Skeletal muscle satellite cell (primary cell): ENCODE results near the gene REPIN1.
A peak's percentile ranks its signal among the peaks of the same experiment; 100 is the strongest.

Experiments
- H3K27me3 ChIP-seq: 2 replicates; pipeline ENCODE4 v1.7.0; 2013; ENCODE audit warnings: low read length; ENCODE audit not compliant: control insufficient read depth, insufficient read depth
- H3K36me3 ChIP-seq: 2 replicates; pipeline ENCODE4 v1.7.0; 2013; ENCODE audit warnings: mild to moderate bottlenecking, control low read depth, low read length; ENCODE audit not compliant: insufficient read depth
- H3K4me1 ChIP-seq: 2 replicates; pipeline ENCODE4 v1.7.0; 2013; ENCODE audit warnings: low read length; ENCODE audit not compliant: control insufficient read depth, insufficient read depth
- H3K4me2 ChIP-seq: 2 replicates; pipeline ENCODE4 v1.7.0; 2013; ENCODE audit warnings: mild to moderate bottlenecking, low read length
- H3K4me3 ChIP-seq: 2 replicates; pipeline ENCODE4 v1.7.0; 2013; ENCODE audit warnings: low read length
- H3K9ac ChIP-seq: 2 replicates; pipeline ENCODE4 v1.7.0; 2013; ENCODE audit warnings: mild to moderate bottlenecking, low read depth, low read length, moderate library complexity
- H3K9me3 ChIP-seq: replicated peaks from 2 replicates; pipeline ENCODE4 v1.7.0; 2013; ENCODE audit warnings: mild to moderate bottlenecking, control low read depth, low read length

The REPIN1 gene

DNA sequence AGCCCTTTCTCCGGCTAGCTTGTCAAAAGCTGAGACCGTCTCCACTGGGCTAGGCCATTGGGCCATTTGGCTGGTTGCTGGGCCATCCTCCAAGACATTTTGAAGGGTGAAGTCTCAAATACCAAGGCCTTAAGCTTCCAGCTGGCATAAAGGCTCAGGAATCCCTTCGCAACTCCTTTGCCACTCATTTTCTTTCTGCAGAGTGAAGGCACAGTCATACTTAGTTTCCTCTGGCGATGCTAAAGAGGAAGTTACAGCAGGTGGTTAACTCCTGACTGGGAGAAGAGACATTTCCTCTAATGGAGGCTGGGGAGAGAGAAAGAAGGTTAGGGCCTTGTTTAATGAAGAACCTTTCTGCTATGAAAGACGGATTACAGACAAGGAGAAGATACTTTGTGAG is 4.8 kb upstream of the REPIN1 start:
- H3K9ac ChIP-seq: no peak overlapping the region
- H3K9me3 ChIP-seq: no peaks in the 10 kb centered on the region
- peaks cover 9% of the 10 kb centered on the region for H3K4me1 ChIP-seq
- peaks cover 9% of the 10 kb centered on the region for H3K27me3 ChIP-seq
- no peak overlapping the region for H3K4me2 ChIP-seq
- H3K36me3 ChIP-seq: no peaks in the 10 kb centered on the region
- H3K4me3 ChIP-seq: no peak overlapping the region

GRCh38 chr7:150365194-150365593 is 3.4 kb upstream of the REPIN1 start:
- peaks cover 9% of the 10 kb centered on the region for H3K27me3 ChIP-seq
- no peaks in the 10 kb centered on the region for H3K9me3 ChIP-seq
- no peaks in the 10 kb centered on the region for H3K36me3 ChIP-seq
- no peak overlapping the region for H3K4me3 ChIP-seq
- H3K4me1 ChIP-seq: peaks cover 16% of the 10 kb centered on the region
- H3K9ac ChIP-seq: no peak overlapping the region
- no peak overlapping the region for H3K4me2 ChIP-seq

DNA sequence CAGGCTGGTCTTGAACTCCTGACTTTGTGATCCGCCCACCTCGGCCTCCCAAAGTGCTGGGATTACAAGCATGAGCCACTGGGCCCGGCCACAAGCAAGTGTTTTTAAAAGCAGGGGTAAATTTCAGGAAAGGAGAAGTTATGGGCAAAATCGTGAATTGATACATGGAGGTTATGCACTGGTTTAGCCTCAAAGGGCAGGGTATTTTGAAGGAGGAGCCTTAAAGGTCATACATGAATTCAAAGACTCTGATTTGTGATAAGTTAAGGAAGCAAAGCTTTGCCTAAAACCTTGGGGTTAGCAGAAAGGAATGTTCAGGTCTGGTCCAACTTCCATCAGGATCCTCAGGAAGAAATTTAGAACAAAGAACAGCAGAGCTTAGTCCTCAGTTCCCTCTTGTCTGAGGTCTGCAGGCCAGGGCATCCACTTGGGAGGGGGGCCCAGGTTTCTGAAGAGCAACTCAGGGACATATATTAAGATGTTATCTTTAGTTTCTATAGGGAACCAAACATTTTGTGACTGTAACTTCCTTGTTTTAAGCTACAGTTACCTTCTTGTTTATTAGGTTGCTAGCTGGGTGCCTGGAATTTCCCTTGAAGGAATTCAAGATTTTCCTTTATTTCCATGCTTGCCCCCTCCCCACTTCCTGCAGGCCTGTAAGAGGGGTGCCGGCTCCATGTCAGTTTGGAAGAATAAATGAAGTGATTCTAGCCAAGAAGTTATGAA is 2.8 kb upstream of the REPIN1 start:
- Histone ChIP-seq H3K9me3 (no peaks in the 10 kb centered on the region), H3K4me3 (no peak overlapping the region), H3K4me1 (peaks cover 21% of the 10 kb centered on the region), H3K36me3 (no peaks in the 10 kb centered on the region), H3K4me2 (no peak overlapping the region), H3K9ac (no peak overlapping the region), H3K27me3 (peaks cover 9% of the 10 kb centered on the region)

- peak overlapping the region; percentile 90 for H3K9ac ChIP-seq
- peak overlapping the region; percentile 93 for H3K4me2 ChIP-seq
- H3K4me3 ChIP-seq: peak overlapping the region; percentile 95
- no peaks in the 10 kb centered on the region for H3K9me3 ChIP-seq
- peaks cover 5% of the 10 kb centered on the region for H3K27me3 ChIP-seq
- peaks cover 14% of the 10 kb centered on the region for H3K36me3 ChIP-seq
- H3K4me1 ChIP-seq: peaks cover 26% of the 10 kb centered on the region
These were observed 936 bp upstream of the REPIN1 start for GRCh38 chr7:150367677-150368095.

DNA sequence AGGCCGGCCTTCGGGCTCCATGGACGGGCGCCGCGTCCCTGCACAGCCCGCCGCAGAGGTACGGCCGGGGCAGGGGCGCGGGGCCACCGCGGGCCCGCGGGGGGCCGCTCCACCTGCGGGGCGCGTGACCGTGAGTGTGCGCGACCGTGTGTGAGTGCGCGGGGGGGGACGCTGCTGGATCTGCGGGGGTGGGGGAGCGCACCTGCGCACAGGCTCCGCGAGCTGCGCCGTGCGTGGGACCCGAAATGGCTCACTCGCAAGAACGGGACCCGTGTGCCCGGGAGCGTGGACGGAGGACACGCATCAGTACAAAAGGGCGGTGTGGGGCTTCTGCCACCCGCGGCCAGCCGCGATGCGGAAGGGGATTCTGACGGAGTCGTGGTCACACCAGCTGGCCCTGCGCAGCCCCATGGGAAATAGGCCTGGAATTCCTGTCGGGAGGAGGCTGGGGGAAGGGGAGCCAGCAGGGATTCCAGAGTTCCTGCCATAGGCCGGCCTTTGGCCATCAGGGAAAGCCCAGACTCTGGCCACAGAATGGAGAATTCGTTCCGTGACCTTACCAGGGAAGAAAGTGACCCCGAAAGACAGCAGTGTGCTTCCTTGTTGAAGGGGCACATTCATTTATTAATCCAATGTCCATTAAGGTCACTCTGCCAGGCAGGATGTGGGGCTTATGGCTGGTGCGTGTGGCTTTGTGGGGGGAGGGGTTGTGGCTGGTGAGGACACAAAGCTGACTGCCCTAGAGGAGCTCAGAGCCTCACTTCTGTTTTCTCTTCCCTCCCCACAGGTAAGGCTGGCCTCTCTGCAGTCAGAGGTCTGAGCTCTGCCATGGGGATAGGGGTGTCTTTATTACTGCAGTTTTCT is 494 bp downstream of the REPIN1 start:
- peaks cover 26% of the 10 kb centered on the region for H3K4me1 ChIP-seq
- H3K9me3 ChIP-seq: no peaks in the 10 kb centered on the region
- H3K4me3 ChIP-seq: peak overlapping the region; percentile 95
- peaks cover 27% of the 10 kb centered on the region for H3K36me3 ChIP-seq
- H3K9ac ChIP-seq: peak overlapping the region; percentile 90
- H3K27me3 ChIP-seq: no peaks in the 10 kb centered on the region
- peak overlapping the region; percentile 93 for H3K4me2 ChIP-seq

- Histone ChIP-seq H3K4me3 (peak overlapping the region; percentile 95), H3K27me3 (no peaks in the 10 kb centered on the region), H3K4me1 (peaks cover 26% of the 10 kb centered on the region), H3K36me3 (peaks cover 32% of the 10 kb centered on the region), H3K4me2 (peak overlapping the region; percentile 93), H3K9ac (peak overlapping the region; percentile 90), H3K9me3 (no peaks in the 10 kb centered on the region)
These were observed 1.3 kb downstream of the REPIN1 start for GRCh38 chr7:150369748-150370501.

GRCh38 chr7:150370612-150371071 is 2.0 kb downstream of the REPIN1 start:
- peaks cover 26% of the 10 kb centered on the region for H3K4me1 ChIP-seq
- H3K4me2 ChIP-seq: peak overlapping the region; percentile 93
- no peaks in the 10 kb centered on the region for H3K27me3 ChIP-seq
- H3K9me3 ChIP-seq: no peaks in the 10 kb centered on the region
- H3K9ac ChIP-seq: peak overlapping the region; percentile 90
- peaks cover 32% of the 10 kb centered on the region for H3K36me3 ChIP-seq
- H3K4me3 ChIP-seq: peak overlapping the region; percentile 95

DNA sequence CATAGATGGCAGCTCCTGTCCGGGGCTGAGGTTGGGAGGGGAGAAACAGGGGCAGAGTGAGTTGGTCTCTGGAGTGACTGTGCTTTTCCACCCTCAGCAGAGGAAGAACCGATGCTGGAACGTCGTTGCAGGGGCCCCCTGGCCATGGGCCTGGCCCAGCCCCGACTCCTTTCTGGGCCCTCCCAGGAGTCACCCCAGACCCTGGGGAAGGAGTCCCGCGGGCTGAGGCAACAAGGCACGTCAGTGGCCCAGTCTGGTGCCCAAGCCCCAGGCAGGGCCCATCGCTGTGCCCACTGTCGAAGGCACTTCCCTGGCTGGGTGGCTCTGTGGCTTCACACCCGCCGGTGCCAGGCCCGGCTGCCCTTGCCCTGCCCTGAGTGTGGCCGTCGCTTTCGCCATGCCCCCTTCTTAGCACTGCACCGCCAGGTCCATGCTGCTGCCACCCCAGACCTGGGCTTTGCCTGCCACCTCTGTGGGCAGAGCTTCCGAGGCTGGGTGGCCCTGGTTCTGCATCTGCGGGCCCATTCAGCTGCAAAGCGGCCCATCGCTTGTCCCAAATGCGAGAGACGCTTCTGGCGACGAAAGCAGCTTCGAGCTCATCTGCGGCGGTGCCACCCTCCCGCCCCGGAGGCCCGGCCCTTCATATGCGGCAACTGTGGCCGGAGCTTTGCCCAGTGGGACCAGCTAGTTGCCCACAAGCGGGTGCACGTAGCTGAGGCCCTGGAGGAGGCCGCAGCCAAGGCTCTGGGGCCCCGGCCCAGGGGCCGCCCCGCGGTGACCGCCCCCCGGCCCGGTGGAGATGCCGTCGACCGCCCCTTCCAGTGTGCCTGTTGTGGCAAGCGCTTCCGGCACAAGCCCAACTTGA is 2.7 kb downstream of the REPIN1 start:
- Histone ChIP-seq H3K9me3 (no peaks in the 10 kb centered on the region), H3K4me3 (no peak overlapping the region), H3K4me1 (peaks cover 26% of the 10 kb centered on the region), H3K36me3 (peaks cover 32% of the 10 kb centered on the region), H3K27me3 (no peaks in the 10 kb centered on the region), H3K4me2 (peak overlapping the region; percentile 93), H3K9ac (peak overlapping the region; percentile 24)

DNA sequence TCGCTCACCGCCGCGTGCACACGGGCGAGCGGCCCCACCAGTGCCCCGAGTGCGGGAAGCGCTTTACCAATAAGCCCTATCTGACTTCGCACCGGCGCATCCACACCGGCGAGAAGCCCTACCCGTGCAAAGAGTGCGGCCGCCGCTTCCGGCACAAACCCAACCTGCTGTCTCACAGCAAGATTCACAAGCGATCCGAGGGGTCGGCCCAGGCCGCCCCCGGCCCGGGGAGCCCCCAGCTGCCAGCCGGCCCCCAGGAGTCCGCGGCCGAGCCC is 3.3 kb downstream of the REPIN1 start:
- H3K9me3 ChIP-seq: no peaks in the 10 kb centered on the region
- no peak overlapping the region for H3K9ac ChIP-seq
- peaks cover 26% of the 10 kb centered on the region for H3K4me1 ChIP-seq
- no peak overlapping the region for H3K4me2 ChIP-seq
- H3K4me3 ChIP-seq: no peak overlapping the region
- H3K27me3 ChIP-seq: no peaks in the 10 kb centered on the region
- peaks cover 32% of the 10 kb centered on the region for H3K36me3 ChIP-seq

DNA sequence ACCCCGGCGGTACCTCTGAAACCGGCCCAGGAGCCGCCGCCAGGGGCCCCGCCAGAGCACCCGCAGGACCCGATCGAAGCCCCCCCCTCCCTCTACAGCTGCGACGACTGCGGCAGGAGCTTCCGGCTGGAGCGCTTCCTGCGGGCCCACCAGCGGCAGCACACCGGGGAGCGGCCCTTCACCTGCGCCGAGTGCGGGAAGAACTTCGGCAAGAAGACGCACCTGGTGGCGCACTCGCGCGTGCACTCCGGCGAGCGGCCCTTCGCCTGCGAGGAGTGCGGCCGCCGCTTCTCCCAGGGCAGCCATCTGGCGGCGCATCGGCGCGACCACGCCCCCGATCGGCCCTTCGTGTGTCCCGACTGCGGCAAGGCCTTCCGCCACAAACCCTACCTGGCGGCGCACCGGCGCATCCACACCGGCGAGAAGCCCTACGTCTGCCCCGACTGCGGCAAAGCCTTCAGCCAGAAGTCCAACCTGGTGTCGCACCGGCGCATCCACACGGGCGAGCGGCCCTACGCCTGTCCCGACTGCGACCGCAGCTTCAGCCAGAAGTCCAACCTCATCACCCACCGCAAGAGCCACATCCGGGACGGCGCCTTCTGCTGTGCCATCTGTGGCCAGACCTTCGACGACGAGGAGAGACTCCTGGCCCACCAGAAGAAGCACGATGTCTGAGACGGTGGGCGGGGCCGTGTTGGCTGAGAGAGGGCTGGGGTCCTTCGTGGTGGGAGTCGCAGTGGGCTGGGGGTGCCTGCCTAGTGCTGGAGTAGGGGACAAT is 3.8 kb downstream of the REPIN1 start:
- Histone ChIP-seq H3K27me3 (no peaks in the 10 kb centered on the region), H3K4me1 (peaks cover 27% of the 10 kb centered on the region), H3K36me3 (peaks cover 32% of the 10 kb centered on the region), H3K9me3 (no peaks in the 10 kb centered on the region), H3K4me3 (no peak overlapping the region), H3K9ac (no peak overlapping the region), H3K4me2 (no peak overlapping the region)
